IMR-90 (cell line): ENCODE data around the gene JMJD6. TPM values are rescaled to one million over a fixed set of nuclear protein-coding genes. Genes with fewer than 3 reads are reported as not detected.

Source experiments
- ATAC-seq: fragments of 200-7000 bp; cut with Tn5 transposase; 2 replicates; pipeline ENCODE4 v1.9.1; 2020; ENCODE audit warnings: low read depth, mild to moderate bottlenecking, moderate library complexity
- BruUV-seq: library from RNA; stranded (reverse); fragments of 400-500 nt; replicated peaks from 2 replicates; lab custom pipeline; 2021; lab: Mats Ljungman, UMichigan
- CTCF ChIA-PET: fragments of 300-600 bp; formaldehyde crosslinking; extraction: SDS; loops from one replicate; lab custom pipeline; 2021; ENCODE audit warnings: antibody characterized with exemption; lab: Yijun Ruan, JAX
- POLR2A ChIA-PET: fragments of 300-600 bp; sonication (Branson Sonifier 250); formaldehyde crosslinking; loops from one replicate; lab custom pipeline; 2022; ENCODE audit warnings: antibody characterized with exemption; ENCODE audit not compliant: unreplicated experiment; lab: Charles Lee
- DNase-seq: peaks from one replicate; pipeline ENCODE4 v3.0.0; 2013
- H2AFZ ChIP-seq: replicated peaks from 2 replicates; pipeline ENCODE3; 2013; ENCODE audit warnings: low read length, mild to moderate bottlenecking; ENCODE audit not compliant: poor library complexity
- H2AK5ac ChIP-seq: 2 replicates; pipeline ENCODE4 v1.6.1; 2013; ENCODE audit warnings: low read depth, low read length, inconsistent platforms
- H2AK9ac ChIP-seq: replicated peaks from 2 replicates; pipeline ENCODE3; 2013; ENCODE audit warnings: mild to moderate bottlenecking, low read depth, low read length, moderate library complexity; ENCODE audit not compliant: poor library complexity
- H2BK120ac ChIP-seq: 2 replicates; pipeline ENCODE4 v1.6.1; 2013; ENCODE audit warnings: low read depth, low read length, inconsistent platforms
- H2BK15ac ChIP-seq: 3 replicates; pipeline ENCODE4 v1.6.1; 2013; ENCODE audit warnings: low read depth, low read length, inconsistent platforms
- H2BK20ac ChIP-seq: 2 replicates; pipeline ENCODE4 v1.6.1; 2013; ENCODE audit warnings: low read depth, mild to moderate bottlenecking, inconsistent platforms, low read length, moderate library complexity
- H2BK5ac ChIP-seq: 2 replicates; pipeline ENCODE4 v1.6.1; 2013; ENCODE audit warnings: mild to moderate bottlenecking, low read depth, low read length, inconsistent platforms; ENCODE audit not compliant: poor library complexity, severe bottlenecking
- H3K14ac ChIP-seq: replicated peaks from 2 replicates; pipeline ENCODE4 v1.6.1; 2013; ENCODE audit warnings: low read depth, low read length, inconsistent platforms
- H3K18ac ChIP-seq: 2 replicates; pipeline ENCODE4 v1.6.1; 2013; ENCODE audit warnings: low read depth, low read length, control low read depth
- H3K23ac ChIP-seq: 2 replicates; pipeline ENCODE4 v1.6.1; 2013; ENCODE audit warnings: low read depth, low read length, inconsistent platforms
- H3K27ac ChIP-seq: 2 replicates; pipeline ENCODE4 v1.5.1; 2013; ENCODE audit warnings: mild to moderate bottlenecking, control low read depth, low read length; ENCODE audit not compliant: insufficient read depth
- H3K27me3 ChIP-seq: 2 replicates; pipeline ENCODE4 v1.6.1; 2013; ENCODE audit warnings: low read length; ENCODE audit not compliant: control insufficient read depth, insufficient read depth
- H3K36me3 ChIP-seq: 2 replicates; pipeline ENCODE4 v1.6.1; 2013; ENCODE audit warnings: low read length, mixed read lengths; ENCODE audit not compliant: control insufficient read depth, insufficient read depth
- H3K4ac ChIP-seq: 2 replicates; pipeline ENCODE4 v1.6.1; 2013; ENCODE audit warnings: low read depth, low read length, inconsistent platforms
- H3K4me1 ChIP-seq: 2 replicates; pipeline ENCODE4 v1.6.1; 2013; ENCODE audit warnings: low read length, mixed read lengths; ENCODE audit not compliant: control insufficient read depth, insufficient read depth
- H3K4me2 ChIP-seq: 2 replicates; pipeline ENCODE4 v1.6.1; 2013; ENCODE audit warnings: low read depth, mild to moderate bottlenecking, control low read depth, low read length, moderate library complexity
- H3K4me3 ChIP-seq: 2 replicates; pipeline ENCODE4 v1.5.1; 2013; ENCODE audit warnings: low read depth, mild to moderate bottlenecking, control low read depth, low read length, moderate library complexity; ENCODE audit not compliant: insufficient read depth
- H3K56ac ChIP-seq: 2 replicates; pipeline ENCODE4 v1.6.1; 2013; ENCODE audit warnings: low read length, inconsistent platforms; ENCODE audit not compliant: insufficient read depth; ENCODE audit errors: extremely low read depth
- H3K79me1 ChIP-seq, 2 experiments: 2 replicates each; pipeline ENCODE4 v1.6.1; 2013; ENCODE audit warnings: low read length in 2 of 2, inconsistent platforms in 1 of 2, low read depth in 1 of 2
- H3K9ac ChIP-seq: 2 replicates; pipeline ENCODE4 v1.6.1; 2013; ENCODE audit warnings: low read depth, low read length, control low read depth
- H3K9me1 ChIP-seq: 2 replicates; pipeline ENCODE4 v1.6.1; 2013; ENCODE audit warnings: low read length, inconsistent platforms; ENCODE audit not compliant: insufficient read depth
- H3K9me3 ChIP-seq: 2 replicates; pipeline ENCODE4 v1.6.1; 2013; ENCODE audit warnings: low read length; ENCODE audit not compliant: control insufficient read depth, insufficient read depth
- H4K20me1 ChIP-seq: 2 replicates; pipeline ENCODE4 v1.6.1; 2013; ENCODE audit warnings: low read length, inconsistent platforms; ENCODE audit not compliant: insufficient read depth
- H4K5ac ChIP-seq: 2 replicates; pipeline ENCODE4 v1.6.1; 2013; ENCODE audit warnings: mild to moderate bottlenecking, low read depth, low read length, control low read depth
- H4K8ac ChIP-seq, 2 experiments: 2 replicates each; pipeline ENCODE4 v1.6.1; 2013; ENCODE audit warnings: low read depth in 2 of 2, low read length in 2 of 2, control low read depth in 1 of 2, inconsistent platforms in 1 of 2
- H4K91ac ChIP-seq: 2 replicates; pipeline ENCODE4 v1.6.1; 2013; ENCODE audit warnings: low read depth, low read length, inconsistent platforms; ENCODE audit not compliant: insufficient read depth
- MAFK ChIP-seq: IDR thresholded peaks from 2 replicates; pipeline ENCODE4 v1.6.1; 2012; ENCODE audit warnings: low read depth, low read length, improper control_type of control experiment
- RAD21 ChIP-seq: IDR thresholded peaks from 2 replicates; pipeline ENCODE4 v1.6.1; 2012; ENCODE audit warnings: low read length, improper control_type of control experiment
- SMC3 ChIP-seq: fragments of 150-350 bp; IDR thresholded peaks from 2 replicates; pipeline ENCODE4 v1.6.1; 2016; ENCODE audit warnings: low read depth, mild to moderate bottlenecking, antibody characterized with exemption, low read length, moderate library complexity
- WGBS, 2 experiments: methylation state at CpG; one replicate each; pipeline versions ENCODE4 v1.1.5 to v1.1.7; 2013; ENCODE audit warnings: missing lambda C conversion rate in 2 of 2; ENCODE audit not compliant: insufficient read length in 1 of 2; ENCODE audit errors: extremely low coverage in 2 of 2; 5-methylcytosine and 5-hydroxymethylcytosine counted together
- dilution Hi-C: fragments of 300-500 bp; cut with HindIII; formaldehyde crosslinking; loops from one replicate; pipeline ENCODE4 v1.14.3; 2018; ENCODE audit warnings: low sequenced_read_pairs; ENCODE audit not compliant: unreplicated experiment
- in situ Hi-C: fragments of 300-500 bp; cut with MboI; formaldehyde crosslinking; loops from 3 replicates; pipeline ENCODE4 v1.14.3; 2019; ENCODE audit warnings: low sequenced_read_pairs, inconsistent platforms, mixed read lengths
- intact Hi-C: fragments of 100-400 bp; cut with micrococcal nuclease; formaldehyde crosslinking; loops from 2 replicates; pipeline ENCODE4 v1.10.0; 2022
- polyA plus RNA-seq, 3 experiments: library from polyadenylated mRNA; depleted of rRNA; stranded (reverse); fragments of >200 nt; gene quantifications; 2 replicates each; pipeline ENCODE4 v1.2.3, GENCODE V29; 2012; ENCODE audit warnings: low replicate concordance in 1 of 3
- total RNA-seq: library from RNA; depleted of rRNA; stranded (reverse); fragments of >200 nt; gene quantifications from 2 replicates; pipeline ENCODE4 v1.2.3, GENCODE V29; 2012

Gene JMJD6
- total and polyA plus RNA-seq, 2 of the 4 experiments (the other 2 are of a cell fraction): 24.4 to 33.7 TPM

DNA sequence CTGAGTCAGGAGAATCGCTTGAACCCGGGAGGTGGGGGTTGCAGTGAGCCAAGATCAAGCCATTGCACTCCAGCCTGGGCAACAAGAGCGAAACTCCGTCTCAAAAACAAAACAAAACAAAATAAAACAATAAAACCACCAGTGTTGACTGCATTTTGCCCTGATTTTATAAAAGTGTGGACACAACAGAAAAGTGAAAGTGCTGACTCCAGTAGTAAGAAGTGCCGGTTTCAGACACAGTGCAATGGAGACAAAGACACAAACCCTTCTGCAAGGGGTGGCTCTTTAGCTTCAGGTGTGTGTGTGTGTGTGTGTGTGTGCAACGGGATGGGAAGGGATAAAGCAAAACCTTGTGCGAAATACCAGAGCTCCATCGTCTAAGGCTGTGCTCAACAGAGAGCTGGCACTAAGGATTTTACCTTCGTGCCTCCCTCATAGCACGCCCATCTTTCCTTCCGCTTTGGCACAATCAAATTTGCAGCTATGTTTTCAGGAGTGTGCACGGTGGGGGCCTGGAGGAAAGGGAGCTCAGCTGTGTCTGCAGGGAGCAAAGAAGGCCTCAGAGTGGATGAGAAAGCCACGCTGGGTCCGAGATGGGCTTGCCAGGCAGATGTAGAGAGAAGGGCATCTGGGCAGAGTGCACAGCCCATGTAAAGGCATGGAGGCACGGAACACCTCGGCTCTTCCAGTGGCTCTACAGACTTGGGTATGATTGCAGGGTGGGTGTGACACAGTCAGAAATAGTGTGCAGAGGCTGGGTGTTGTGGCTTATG lies 31.2 kb downstream of the JMJD6 start:
- Histone ChIP-seq H3K4me1 (peaks cover 36% of the 10 kb centered on the region), H2BK20ac (no peak overlapping the region), H4K91ac (no peak overlapping the region), H3K9me1 (peaks cover 58% of the 10 kb centered on the region), H4K8ac (no peak overlapping the region), H3K9ac (no peak overlapping the region), H3K27me3 (no peaks in the 10 kb centered on the region), H3K18ac (no peak overlapping the region), H2BK5ac (peak overlapping the region; percentile 48), H4K5ac (peak overlapping the region; percentile 20; the same call in 1 of the 2 replicates), H2AK9ac (peak overlapping the region; percentile 47), H3K23ac (no peak overlapping the region; the same call in 1 of the 2 replicates), H3K14ac (no peak overlapping the region), H2AK5ac (peak overlapping the region; percentile 4; the same call in 1 of the 2 replicates), H2BK120ac (no peak overlapping the region), H3K4me3 (no peak overlapping the region), H2AFZ (no peak overlapping the region), H3K4ac (0 out of 2 replicates have a peak overlapping the region, but pooled peaks have one; percentile 0), H3K9me3 (no peaks in the 10 kb centered on the region), H2BK15ac (no peak overlapping the region), H3K56ac (no peak overlapping the region), H3K4me2 (peak overlapping the region; percentile 13; the same call in 1 of the 2 replicates), H3K79me1 (peaks cover 36 to 91% of the 10 kb centered on the region in 2 experiments), H3K36me3 (peaks cover 13% of the 10 kb centered on the region), H3K27ac (no peak overlapping the region), H4K20me1 (peaks cover 80% of the 10 kb centered on the region)
- intact Hi-C loops: no loop called here
- ChIA-PET CTCF (no interaction called here), POLR2A (no interaction called here)
- DNase-seq (no peak), ATAC-seq (no peak)
- 92% methylated on average over 5 of the region's 16 CpGs; no CpG with 5 or more reads in 1 of the 2 experiments for WGBS, 2 experiments
- dilution Hi-C loops: no loop called here
- peak; percentile 3; the same call in 1 of the 2 replicates for TF ChIP-seq MAFK
- no peak for TF ChIP-seq SMC3
- no peak for TF ChIP-seq RAD21
- in situ Hi-C loops: no loop called here
- no TSS peak for BruUV-seq
